ENCODE data around the gene RAD54L.

GRCh38 chr1:46295306-46295705 lies 47.7 kb downstream of the RAD54L start:
- TF ChIP-seq POLR2A (IDR thresholded peaks at IDR 0.05; ENCODE audit: low read depth, low read length) = no peak
- TF ChIP-seq TAF1 (IDR thresholded peaks at IDR 0.05; ENCODE audit: low read depth, low read length) = no peak
- no peak for TF ChIP-seq POLR2AphosphoS5 (IDR thresholded peaks at IDR 0.05; ENCODE audit: low read depth, low read length)
- TF ChIP-seq PAX5 (IDR thresholded peaks at IDR 0.05; ENCODE audit: insufficient read depth, low read length, severe bottlenecking) = no peak
- no peak for TF ChIP-seq SPI1 (IDR thresholded peaks at IDR 0.05; ENCODE audit: low read depth, low read length)

Data from GM12891 (cell line).